ENCODE data around the gene OR2AP1.

DNA sequence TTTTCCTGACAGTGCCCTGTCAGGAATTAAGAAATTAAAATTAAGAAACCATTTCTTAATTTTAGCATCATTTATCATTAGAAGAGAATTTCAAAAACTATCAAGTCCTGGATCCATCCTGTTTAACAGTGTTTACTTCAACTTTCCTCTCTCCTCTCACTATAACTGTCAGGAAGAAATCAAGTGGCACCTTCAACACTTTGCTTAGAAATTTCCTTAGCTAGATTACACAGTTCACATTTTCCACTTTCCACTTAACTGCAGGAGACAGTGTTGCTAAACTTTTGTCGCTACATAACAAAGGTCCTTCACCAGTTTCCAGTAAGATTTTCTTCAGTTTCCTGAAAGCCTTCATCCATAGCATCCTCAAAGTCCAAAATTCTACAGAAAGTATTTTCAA, 42.5 kb downstream of the OR2AP1 start:
- TF ChIP-seq EP300 (IDR thresholded peaks at IDR 0.05): no peak
- TF ChIP-seq, protein P1, sequence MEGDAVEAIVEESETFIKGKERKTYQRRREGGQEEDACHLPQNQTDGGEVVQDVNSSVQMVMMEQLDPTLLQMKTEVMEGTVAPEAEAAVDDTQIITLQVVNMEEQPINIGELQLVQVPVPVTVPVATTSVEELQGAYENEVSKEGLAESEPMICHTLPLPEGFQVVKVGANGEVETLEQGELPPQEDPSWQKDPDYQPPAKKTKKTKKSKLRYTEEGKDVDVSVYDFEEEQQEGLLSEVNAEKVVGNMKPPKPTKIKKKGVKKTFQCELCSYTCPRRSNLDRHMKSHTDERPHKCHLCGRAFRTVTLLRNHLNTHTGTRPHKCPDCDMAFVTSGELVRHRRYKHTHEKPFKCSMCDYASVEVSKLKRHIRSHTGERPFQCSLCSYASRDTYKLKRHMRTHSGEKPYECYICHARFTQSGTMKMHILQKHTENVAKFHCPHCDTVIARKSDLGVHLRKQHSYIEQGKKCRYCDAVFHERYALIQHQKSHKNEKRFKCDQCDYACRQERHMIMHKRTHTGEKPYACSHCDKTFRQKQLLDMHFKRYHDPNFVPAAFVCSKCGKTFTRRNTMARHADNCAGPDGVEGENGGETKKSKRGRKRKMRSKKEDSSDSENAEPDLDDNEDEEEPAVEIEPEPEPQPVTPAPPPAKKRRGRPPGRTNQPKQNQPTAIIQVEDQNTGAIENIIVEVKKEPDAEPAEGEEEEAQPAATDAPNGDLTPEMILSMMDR (IDR thresholded peaks at IDR 0.05): no peak
